Progenitor cell of endocrine pancreas (in vitro differentiated cells): ENCODE results near the gene TAF4. TPM values are rescaled to one million over a fixed set of nuclear protein-coding genes. Genes with fewer than 3 reads are reported as not detected.
"Not testable (repeated sequence)": the region's sequence is repeated elsewhere in the genome, so short reads cannot be mapped to it uniquely, and the experiment has no call there.

Experiments used
- DNase-seq: peaks from one replicate; pipeline ENCODE4 v3.0.0; 2021; ENCODE audit warnings: low spot score; ENCODE audit not compliant: unreplicated experiment
- H3K27ac Mint-ChIP-seq: 2 replicates; pipeline ENCODE4 v1.8.0; 2021; ENCODE audit warnings: mild to moderate bottlenecking, moderate library complexity, mixed read lengths
- H3K27me3 Mint-ChIP-seq: 2 replicates; pipeline ENCODE4 v1.8.0; 2021; ENCODE audit warnings: mixed read lengths
- H3K36me3 Mint-ChIP-seq: 2 replicates; pipeline ENCODE4 v1.8.0; 2022; ENCODE audit warnings: mixed read lengths; ENCODE audit not compliant: insufficient read depth
- H3K4me1 Mint-ChIP-seq: 2 replicates; pipeline ENCODE4 v1.8.0; 2021; ENCODE audit warnings: low read depth, mixed read lengths
- H3K4me3 Mint-ChIP-seq: 2 replicates; pipeline ENCODE4 v1.8.0; 2021; ENCODE audit warnings: low read depth, mild to moderate bottlenecking, moderate library complexity, mixed read lengths
- H3K9me3 Mint-ChIP-seq: 2 replicates; pipeline ENCODE4 v1.8.0; 2021; ENCODE audit warnings: low read depth, mixed read lengths
- total RNA-seq: library from RNA; stranded (reverse); gene quantifications from 2 replicates; pipeline ENCODE4 v1.2.1, GENCODE V29; 2021
- TF ChIP-seq, protein P1 (sequence below): fragments of 200-600 bp; sonication (generic); IDR thresholded peaks from one replicate; pipeline ENCODE4 v1.5.0; 2021; ENCODE audit warnings: antibody characterized with exemption, mild to moderate bottlenecking; ENCODE audit not compliant: unreplicated experiment

The TAF4 gene
- total RNA-seq, 1 donor from 2014 or later = 34.7 TPM

DNA sequence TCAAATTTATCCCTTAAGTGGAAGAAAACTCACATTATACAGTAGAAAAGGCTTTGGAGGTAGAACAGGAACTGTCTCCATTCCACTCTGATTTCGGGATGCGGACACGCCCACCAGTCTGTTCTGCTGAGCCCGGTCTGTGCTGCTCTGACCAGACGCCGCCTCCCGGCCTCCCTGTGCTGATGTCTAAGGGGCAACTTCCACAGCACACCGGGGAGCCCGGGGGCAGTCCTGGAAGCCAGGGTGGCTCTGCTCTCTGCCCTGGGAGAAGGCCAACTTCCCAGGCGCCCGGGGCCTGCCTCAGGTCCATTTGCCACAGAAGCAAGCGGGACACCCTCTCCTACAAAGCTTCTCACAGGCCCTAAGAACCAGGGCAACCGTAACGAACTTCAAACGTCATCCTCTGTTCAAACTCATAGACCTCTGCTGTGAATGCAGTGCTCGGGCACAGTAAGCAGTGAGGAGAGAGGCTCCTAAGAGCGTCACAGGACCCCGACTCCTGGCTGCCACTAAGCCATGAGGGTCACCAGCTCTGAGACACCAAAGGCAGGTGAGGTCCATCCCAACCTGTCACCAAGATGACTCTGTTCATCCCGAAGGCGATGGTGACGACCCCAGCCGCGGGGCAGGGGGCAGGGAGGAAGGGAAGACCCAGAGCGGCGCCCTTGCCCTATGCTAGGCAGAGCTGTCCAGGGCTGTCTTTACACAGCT is 5.6 kb downstream of the TAF4 start:
- H3K27ac Mint-ChIP-seq = no peak overlapping the region

DNA sequence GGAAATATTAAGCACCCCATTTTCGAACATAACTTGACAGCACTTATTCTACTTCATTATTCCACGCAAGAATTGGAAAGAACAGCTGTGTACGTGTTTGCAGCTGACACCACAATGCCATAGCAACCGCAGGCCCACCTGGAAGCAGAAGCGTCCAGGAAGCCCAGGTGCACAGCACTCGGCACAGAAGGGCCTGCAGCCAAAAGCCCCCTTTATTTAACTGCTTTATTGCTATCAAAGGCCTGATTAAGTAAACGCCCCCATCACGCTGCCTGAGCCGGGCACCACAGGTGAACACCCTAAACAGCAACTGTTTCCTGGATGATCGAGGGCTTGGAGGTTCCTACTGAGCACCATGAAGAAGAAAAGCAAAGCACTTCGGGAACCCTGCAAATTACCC is 6.3 kb downstream of the TAF4 start:
- peaks cover 6% of the 10 kb centered on the region for H3K36me3 Mint-ChIP-seq
- H3K27me3 Mint-ChIP-seq = no peaks in the 10 kb centered on the region
- H3K9me3 Mint-ChIP-seq = no peaks in the 10 kb centered on the region
- DNase-seq = no peak
- H3K27ac Mint-ChIP-seq = peak overlapping the region; percentile 13
- H3K4me3 Mint-ChIP-seq = no peak overlapping the region
- TF ChIP-seq, protein P1, sequence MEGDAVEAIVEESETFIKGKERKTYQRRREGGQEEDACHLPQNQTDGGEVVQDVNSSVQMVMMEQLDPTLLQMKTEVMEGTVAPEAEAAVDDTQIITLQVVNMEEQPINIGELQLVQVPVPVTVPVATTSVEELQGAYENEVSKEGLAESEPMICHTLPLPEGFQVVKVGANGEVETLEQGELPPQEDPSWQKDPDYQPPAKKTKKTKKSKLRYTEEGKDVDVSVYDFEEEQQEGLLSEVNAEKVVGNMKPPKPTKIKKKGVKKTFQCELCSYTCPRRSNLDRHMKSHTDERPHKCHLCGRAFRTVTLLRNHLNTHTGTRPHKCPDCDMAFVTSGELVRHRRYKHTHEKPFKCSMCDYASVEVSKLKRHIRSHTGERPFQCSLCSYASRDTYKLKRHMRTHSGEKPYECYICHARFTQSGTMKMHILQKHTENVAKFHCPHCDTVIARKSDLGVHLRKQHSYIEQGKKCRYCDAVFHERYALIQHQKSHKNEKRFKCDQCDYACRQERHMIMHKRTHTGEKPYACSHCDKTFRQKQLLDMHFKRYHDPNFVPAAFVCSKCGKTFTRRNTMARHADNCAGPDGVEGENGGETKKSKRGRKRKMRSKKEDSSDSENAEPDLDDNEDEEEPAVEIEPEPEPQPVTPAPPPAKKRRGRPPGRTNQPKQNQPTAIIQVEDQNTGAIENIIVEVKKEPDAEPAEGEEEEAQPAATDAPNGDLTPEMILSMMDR = no peak
- peaks cover 24% of the 10 kb centered on the region for H3K4me1 Mint-ChIP-seq

More for the DNA sequence above, 5.6 kb downstream of the TAF4 start:
- no peaks in the 10 kb centered on the region for H3K9me3 Mint-ChIP-seq
- peaks cover 6% of the 10 kb centered on the region for H3K36me3 Mint-ChIP-seq
- H3K4me3 Mint-ChIP-seq = no peak overlapping the region
- DNase-seq = no peak
- TF ChIP-seq, protein P1 = no peak
- H3K27me3 Mint-ChIP-seq = no peaks in the 10 kb centered on the region
- H3K4me1 Mint-ChIP-seq = peaks cover 24% of the 10 kb centered on the region

DNA sequence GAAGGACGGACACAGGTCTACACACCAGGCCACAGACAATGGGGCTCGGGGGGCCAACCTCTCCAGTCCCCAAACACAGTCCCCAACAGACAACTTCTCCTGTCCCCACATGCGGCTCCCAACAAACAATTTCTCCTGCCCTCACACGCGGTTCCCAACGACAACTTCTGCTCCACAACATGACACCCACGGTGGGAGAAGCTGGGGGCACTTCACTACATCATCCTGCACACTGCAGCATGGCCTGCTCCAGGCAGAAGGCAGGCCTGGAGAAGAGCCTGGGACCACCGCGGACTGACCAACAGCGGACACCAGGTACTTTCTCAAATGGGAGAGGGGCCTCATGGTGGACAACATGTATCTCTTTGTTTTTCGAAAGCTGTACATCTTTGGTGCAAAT is 6.7 kb downstream of the TAF4 start:
- Mint-ChIP-seq H3K4me1 (peaks cover 22% of the 10 kb centered on the region), H3K9me3 (no peaks in the 10 kb centered on the region), H3K36me3 (peaks cover 6% of the 10 kb centered on the region), H3K27me3 (no peaks in the 10 kb centered on the region), H3K27ac (peak overlapping the region; percentile 56), H3K4me3 (no peak overlapping the region)
- TF ChIP-seq, protein P1 = no peak
- DNase-seq = no peak

DNA sequence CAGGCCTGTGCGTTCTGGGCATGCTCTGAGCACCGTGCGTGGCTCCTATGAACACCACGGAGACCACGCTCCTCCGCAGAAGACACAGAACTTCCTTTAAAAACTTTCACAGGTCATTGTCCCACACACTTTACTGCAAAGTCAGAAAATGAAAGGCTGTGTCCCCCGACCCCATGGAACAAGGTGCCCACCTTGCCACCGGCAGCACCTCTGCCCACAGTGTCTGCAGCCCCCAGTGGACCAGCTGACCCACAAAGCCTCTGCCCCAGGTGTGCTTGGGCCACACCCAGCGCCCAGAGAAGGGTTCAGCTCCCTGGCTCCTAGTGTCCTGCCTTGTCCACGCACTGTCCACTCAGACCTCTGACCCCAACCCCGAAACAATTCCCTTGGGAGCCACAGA is 8.7 kb downstream of the TAF4 start:
- no peak for DNase-seq
- peaks cover 13% of the 10 kb centered on the region for H3K4me1 Mint-ChIP-seq
- peaks cover 3% of the 10 kb centered on the region for H3K36me3 Mint-ChIP-seq
- TF ChIP-seq, protein P1 = no peak
- no peaks in the 10 kb centered on the region for H3K27me3 Mint-ChIP-seq
- H3K27ac Mint-ChIP-seq = no peak overlapping the region
- no peaks in the 10 kb centered on the region for H3K9me3 Mint-ChIP-seq
- no peak overlapping the region for H3K4me3 Mint-ChIP-seq

DNA sequence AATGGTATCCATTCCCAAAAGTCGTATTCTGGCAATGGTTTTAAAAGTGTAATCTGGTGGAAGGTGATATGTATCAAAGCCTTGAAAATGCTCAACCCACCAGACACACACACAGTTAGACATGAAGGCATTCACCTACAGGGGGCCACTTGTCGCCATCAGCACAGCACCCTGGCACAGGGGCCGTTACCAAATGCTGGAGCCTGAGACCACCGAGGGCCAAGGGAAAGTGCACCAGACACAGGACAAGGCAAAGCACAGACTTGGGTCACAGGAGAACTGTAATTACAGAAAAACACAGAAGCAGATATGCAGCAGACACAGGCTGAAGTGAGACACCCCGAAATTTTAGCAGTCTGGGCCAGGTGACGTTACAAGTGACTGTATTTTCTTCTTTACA is 9.3 kb downstream of the TAF4 start:
- TF ChIP-seq, protein P1 = no peak
- Mint-ChIP-seq H3K27ac (peak overlapping the region; percentile 67), H3K4me1 (peaks cover 14% of the 10 kb centered on the region), H3K4me3 (no peak overlapping the region), H3K27me3 (no peaks in the 10 kb centered on the region), H3K36me3 (peaks cover 3% of the 10 kb centered on the region), H3K9me3 (no peaks in the 10 kb centered on the region)
- DNase-seq = no peak

DNA sequence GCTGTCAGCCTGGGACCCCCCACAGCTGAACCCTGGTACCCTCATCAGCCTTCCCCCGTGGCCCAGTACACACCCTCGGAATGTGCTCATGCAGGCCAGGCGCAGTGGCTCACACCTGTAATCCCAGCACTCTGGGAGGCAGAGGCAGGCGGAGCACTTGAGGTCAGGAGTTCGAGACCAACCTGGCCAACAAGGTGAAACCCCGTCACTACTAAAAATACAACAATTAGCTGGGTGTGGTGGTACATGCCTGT is 9.9 kb downstream of the TAF4 start:
- H3K4me1 Mint-ChIP-seq = peaks cover 14% of the 10 kb centered on the region
- H3K4me3 Mint-ChIP-seq, H3K9me3 Mint-ChIP-seq, DNase-seq, H3K36me3 Mint-ChIP-seq, H3K27ac Mint-ChIP-seq, H3K27me3 Mint-ChIP-seq: not testable (repeated sequence)
